Stimulated activated naive CD8-positive, alpha-beta T cell treated with anti-CD3 and anti-CD28 coated beads, Interleukin-15, amount 100 ng/mL, for 72 hours (primary cell): ENCODE results near the gene HNRNPF.

Source experiments
- ATAC-seq: fragments of 150-1000 bp; cut with Tn5 transposase; 2 replicates; pipeline ENCODE4 v1.10.0; 2021; ENCODE audit warnings: mild to moderate bottlenecking, moderate library complexity
- DNase-seq, 2 donors: peaks; one replicate each; pipeline ENCODE4 v3.0.0; 2021 to 2022
- H3K27ac Mint-ChIP-seq, 2 donors: one replicate each; pipeline ENCODE4 v1.8.0; 2022; ENCODE audit warnings: mild to moderate bottlenecking in 2 of 2, mixed read lengths in 2 of 2, moderate library complexity in 2 of 2
- H3K27me3 Mint-ChIP-seq: one replicate; pipeline ENCODE4 v1.8.0; 2022; ENCODE audit warnings: mixed read lengths
- H3K4me1 Mint-ChIP-seq: one replicate; pipeline ENCODE4 v1.8.0; 2022; ENCODE audit warnings: mild to moderate bottlenecking, mixed read lengths
- H3K4me3 Mint-ChIP-seq, 2 donors: one replicate each; pipeline ENCODE4 v1.8.0; 2022; ENCODE audit warnings: mild to moderate bottlenecking in 2 of 2, mixed read lengths in 2 of 2, moderate library complexity in 1 of 2
- H3K9me3 Mint-ChIP-seq, 2 donors: one replicate each; pipeline ENCODE4 v1.8.0; 2022; ENCODE audit warnings: mixed read lengths in 2 of 2

The HNRNPF gene

DNA sequence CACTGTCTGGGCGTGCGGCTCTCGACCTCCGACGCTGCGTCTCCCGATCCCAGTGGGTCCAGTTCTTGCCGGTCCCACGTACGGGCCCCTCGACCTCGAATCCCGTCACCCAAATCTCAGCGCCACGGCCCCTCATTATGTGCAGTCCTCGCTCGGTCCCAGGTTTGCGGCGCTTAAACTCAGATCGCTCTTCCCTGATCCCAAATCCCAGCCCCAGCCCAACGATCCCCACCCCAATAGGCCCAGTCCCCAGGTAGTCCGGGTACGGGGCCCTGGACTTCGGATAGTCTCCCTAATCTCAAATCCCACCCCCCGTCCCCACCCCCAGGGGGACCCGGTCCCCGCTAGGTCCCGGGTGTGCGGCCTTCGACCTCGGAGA lies 666 bp downstream of the HNRNPF start:
- ATAC-seq (peak; percentile 2), DNase-seq (no peak)
- Mint-ChIP-seq H3K27ac (peak overlapping the region; percentile 97 to 100), H3K4me3 (peak overlapping the region; percentile 95 to 99), H3K27me3 (no peaks in the 10 kb centered on the region), H3K4me1 (peaks cover 38% of the 10 kb centered on the region), H3K9me3 (no peaks in the 10 kb centered on the region)

DNA sequence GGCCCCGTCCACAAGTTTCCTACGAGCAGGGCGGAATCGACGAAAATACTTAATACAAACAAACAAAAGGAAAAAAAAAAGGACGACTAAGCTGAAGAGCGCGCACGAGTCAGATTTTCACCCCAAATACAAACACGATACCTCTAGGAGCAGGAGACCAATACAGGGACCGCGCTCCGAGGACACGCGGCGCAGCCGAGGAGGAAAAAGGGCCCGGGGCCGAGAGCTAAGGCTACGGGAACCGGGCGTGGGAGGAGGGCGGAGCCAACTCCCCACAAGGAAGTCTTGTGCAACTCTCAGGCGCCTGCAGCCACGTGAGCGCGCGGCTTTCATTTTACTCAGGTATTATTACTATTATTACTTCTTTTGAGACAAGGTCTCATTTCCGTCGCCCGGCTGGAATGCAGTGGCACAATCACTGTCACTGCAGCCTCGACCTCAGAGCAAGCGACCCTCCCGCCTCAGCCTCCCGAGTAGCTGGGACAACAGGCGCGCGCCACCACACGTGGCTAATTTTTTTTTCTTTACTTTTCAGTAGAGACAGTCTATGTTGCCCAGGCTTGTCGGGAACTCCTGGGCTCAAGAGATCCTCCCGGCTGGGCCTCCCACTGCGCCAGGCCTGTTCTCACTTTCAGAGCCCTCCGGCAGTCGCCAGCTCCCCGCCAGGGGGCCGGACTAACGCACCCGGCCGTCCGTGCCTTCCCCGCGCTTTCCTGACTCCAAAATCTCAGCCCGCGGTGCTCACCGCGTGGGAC lies 1.2 kb downstream of the HNRNPF start:
- peak; percentile 61 for ATAC-seq
- Mint-ChIP-seq H3K27me3 (no peaks in the 10 kb centered on the region), H3K4me3 (peak overlapping the region; percentile 95 to 99), H3K9me3 (no peaks in the 10 kb centered on the region), H3K4me1 (peaks cover 44% of the 10 kb centered on the region), H3K27ac (peak overlapping the region; percentile 97 to 100)
- peak; percentile 81 to 90 for DNase-seq

DNA sequence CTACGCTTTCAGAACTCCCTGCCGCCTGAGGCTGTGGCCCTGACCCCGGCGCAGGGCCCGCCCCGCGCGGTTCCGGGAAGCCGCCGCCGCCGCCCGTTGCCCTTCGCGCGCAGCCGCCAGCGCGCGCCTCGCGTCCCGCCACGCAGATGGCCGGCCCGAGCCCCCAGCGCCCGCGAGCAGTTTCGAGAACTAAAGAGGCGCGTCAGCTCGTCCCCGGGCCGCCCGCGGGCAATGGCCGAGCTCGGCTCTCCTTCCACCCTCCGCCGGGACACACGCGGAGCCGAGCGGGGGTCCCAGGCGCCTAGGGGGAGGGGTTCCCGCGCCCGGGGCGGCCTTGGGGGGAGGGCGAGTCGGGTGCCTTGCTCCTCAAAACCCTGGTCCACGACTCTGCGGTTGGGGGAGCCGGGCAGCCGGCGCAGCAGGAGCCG lies 1.8 kb downstream of the HNRNPF start:
- Mint-ChIP-seq H3K27ac (peak overlapping the region; percentile 97 to 100), H3K4me1 (peaks cover 50% of the 10 kb centered on the region), H3K4me3 (peak overlapping the region; percentile 95 to 99), H3K9me3 (no peaks in the 10 kb centered on the region), H3K27me3 (no peaks in the 10 kb centered on the region)
- ATAC-seq (peak; percentile 8), DNase-seq (peak; percentile 60 to 66)

DNA sequence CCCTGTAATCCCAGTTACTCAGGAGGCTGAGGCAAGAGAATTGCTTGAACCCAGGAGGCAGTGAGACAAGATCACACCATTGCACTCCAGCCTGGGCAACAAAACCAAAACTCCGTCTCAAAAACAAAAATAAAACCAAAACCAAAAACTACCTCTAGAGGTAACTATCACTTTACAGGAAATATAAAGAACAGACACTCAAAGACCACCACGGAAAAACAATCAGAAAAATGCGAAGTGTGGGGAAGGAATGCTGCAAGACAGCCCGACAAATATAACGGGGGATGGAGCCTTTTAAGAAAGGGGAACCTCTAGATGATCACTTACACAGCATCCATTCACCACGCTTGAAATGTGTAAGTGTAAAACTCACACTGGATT lies 4.3 kb downstream of the HNRNPF start:
- Mint-ChIP-seq H3K4me1 (peaks cover 61% of the 10 kb centered on the region), H3K9me3 (no peaks in the 10 kb centered on the region), H3K4me3 (peak overlapping the region; percentile 85 to 86), H3K27ac (peak overlapping the region; percentile 29 to 59), H3K27me3 (no peaks in the 10 kb centered on the region)
- no peak for DNase-seq
- ATAC-seq: no peak

DNA sequence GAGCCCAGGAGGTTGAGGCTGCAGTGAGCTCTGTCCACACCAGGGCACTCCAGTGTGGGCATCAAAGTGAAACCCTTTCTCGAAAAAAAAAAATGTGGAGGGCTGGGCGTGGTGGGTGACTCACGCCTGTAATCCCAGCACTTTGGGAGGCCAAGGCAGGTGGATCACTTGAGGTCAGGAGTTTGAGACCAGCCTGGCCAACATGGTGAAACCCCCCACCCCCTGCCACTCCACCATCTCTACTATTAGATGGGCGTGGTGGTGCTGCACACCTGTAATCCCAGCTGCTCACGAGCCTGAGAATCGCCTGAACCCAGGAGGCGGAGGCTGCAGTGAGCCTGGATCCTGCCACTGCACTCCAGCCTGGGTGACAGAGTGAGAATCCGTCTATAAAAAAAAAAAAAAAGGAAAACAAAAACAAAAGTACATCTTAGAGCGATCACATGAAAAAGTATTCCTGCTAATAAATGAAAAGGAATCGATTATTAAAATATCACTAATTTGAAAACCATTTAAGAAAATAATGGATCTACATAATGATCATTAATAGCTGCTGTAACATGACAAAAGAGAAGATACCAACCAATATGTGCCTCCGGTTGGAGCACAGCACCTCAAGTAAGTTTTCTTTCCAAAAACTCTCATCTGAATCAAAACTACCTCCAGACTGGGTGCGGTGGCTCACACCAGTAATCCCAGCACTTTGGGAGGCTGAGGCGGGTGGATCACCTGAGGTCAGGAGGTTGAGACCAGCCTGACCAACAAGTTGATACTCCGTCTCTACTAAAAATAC lies 4.9 kb downstream of the HNRNPF start:
- no peaks in the 10 kb centered on the region for H3K27me3 Mint-ChIP-seq
- no peak for ATAC-seq
- peak overlapping the region; percentile 85 to 86 for H3K4me3 Mint-ChIP-seq
- peak overlapping the region; percentile 29 to 75 for H3K27ac Mint-ChIP-seq
- DNase-seq: no peak
- no peaks in the 10 kb centered on the region for H3K9me3 Mint-ChIP-seq
- peaks cover 64% of the 10 kb centered on the region for H3K4me1 Mint-ChIP-seq

DNA sequence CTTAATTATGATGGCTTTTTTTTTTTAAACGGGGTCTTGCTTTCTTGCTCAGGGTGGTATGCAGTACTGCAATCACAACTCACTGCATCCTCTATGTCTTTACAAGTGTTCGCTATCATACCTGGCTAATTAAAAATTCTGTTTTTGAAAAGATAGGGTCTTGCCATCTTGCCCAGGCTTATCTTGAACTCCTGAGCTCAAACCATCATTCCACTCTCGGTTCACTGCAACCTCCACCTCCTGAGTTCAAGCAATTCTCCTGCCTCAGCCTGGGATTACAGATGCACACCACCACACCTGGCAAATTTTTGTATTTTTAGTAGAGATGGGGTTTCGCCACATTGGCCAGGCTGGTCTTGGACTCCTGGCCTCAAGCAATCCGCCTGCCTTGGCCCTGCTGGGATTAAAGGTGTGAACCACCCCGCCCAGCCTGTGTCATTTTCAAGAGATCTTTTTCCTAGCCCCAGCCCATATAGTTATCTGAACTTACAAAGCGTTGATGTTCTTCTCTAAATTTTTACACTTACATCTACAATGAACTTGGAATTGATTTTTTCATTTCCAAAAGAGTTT lies 6.0 kb downstream of the HNRNPF start:
- DNase-seq: no peak
- no peaks in the 10 kb centered on the region for H3K27me3 Mint-ChIP-seq
- H3K27ac Mint-ChIP-seq: no peak overlapping the region
- H3K4me1 Mint-ChIP-seq: peaks cover 69% of the 10 kb centered on the region
- ATAC-seq: no peak
- H3K9me3 Mint-ChIP-seq: no peaks in the 10 kb centered on the region
- peak overlapping the region; percentile 85 to 86 for H3K4me3 Mint-ChIP-seq

DNA sequence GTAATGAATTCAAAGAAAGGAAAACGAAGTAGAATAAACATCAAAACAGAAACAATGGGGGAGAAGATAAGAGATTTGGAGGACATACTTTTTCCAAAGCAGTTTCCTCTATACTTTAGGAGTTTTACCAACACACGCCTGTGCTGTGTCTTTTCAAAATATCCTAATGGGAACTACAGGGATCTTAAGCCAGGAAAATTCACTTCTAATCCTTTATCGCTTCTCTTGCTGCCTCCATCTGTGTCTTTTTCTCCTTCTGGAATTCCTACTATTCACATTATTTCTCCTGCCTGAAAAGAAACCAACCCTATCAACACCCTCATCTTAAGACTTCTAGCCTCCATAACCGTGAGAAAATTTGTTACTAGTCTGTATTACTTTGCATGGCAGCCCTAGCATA lies 6.8 kb downstream of the HNRNPF start:
- peak overlapping the region; percentile 85 to 86 for H3K4me3 Mint-ChIP-seq
- H3K27ac Mint-ChIP-seq: peak overlapping the region in 1 of 2 donors; percentile 0
- H3K27me3 Mint-ChIP-seq: no peaks in the 10 kb centered on the region
- no peak for ATAC-seq
- H3K9me3 Mint-ChIP-seq: no peaks in the 10 kb centered on the region
- no peak for DNase-seq
- peaks cover 71% of the 10 kb centered on the region for H3K4me1 Mint-ChIP-seq

DNA sequence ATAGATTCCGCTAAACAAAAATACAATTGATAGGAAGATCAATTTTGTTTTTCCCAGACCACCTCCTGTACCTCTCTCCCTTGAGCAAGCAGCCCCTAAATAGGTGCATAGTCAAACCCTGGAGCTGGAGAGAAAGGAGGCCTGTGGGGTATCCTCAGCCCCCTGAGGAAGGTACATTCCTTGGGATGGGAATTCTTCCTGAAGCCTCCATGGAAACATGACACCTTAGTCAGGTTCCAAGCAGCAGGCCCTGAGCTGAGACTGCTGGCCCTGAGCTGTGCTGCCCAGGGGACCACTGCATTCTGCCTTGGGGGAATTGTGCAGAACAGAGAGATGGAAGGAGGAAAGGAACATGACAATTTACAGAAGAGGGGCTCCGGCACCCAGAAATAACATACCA lies 7.4 kb downstream of the HNRNPF start:
- ATAC-seq (no peak), DNase-seq (no peak)
- peaks cover 71% of the 10 kb centered on the region for H3K4me1 Mint-ChIP-seq
- H3K27me3 Mint-ChIP-seq: no peaks in the 10 kb centered on the region
- peak overlapping the region; percentile 67 to 85 for H3K4me3 Mint-ChIP-seq
- no peaks in the 10 kb centered on the region for H3K9me3 Mint-ChIP-seq
- H3K27ac Mint-ChIP-seq: peak overlapping the region; percentile 2 to 54

DNA sequence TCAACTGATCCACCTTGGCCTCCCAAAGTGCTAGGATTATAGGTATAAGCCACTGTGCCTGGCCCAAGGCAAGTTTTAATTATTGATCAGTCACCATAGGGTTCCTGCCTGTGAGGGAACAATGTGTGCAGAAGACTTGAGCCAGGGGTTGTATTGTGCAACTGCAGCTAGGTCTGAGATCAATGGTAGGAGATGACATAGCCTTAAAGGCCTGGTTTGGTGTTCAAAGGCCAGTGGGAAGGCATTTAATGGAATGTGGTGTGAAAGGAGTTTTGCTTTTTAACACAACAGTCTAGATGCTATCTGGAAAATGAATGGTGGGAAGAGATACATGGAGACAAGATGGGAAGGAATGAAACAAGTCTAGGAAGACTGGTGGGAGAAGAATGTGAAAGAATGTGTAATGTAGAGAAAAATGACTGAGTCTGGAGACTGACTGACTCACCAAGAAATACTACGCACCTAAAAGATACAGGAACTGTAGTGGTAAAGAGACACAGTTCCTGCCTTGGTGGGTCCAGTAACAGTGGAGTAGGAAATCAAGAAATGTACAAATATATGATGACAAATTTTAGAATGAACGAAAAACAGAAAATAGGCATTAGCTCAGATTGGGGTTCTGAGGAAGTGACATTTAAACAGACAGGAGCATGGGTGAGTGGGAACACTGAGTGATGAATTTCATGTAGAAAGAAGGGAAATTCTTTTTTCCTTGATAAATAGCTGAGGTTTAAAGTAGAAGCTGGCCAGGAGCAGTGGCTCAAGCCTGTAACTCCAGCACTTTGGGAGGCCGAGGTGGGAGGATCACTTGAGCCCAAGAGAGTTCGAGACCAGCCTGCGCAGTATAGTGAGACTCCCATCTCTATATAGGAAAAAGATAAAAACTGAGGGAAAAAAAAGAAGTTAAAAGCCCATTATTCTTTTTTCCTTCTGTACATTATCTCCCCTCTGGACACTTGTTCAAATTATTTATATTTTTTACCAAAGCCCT lies 9.4 kb downstream of the HNRNPF start:
- peak; percentile 51 for ATAC-seq
- Mint-ChIP-seq H3K4me1 (peaks cover 86% of the 10 kb centered on the region), H3K9me3 (no peaks in the 10 kb centered on the region), H3K4me3 (peak overlapping the region; percentile 89 to 94), H3K27ac (peak overlapping the region in 1 of 2 donors; percentile 88), H3K27me3 (no peaks in the 10 kb centered on the region)
- no peak for DNase-seq

DNA sequence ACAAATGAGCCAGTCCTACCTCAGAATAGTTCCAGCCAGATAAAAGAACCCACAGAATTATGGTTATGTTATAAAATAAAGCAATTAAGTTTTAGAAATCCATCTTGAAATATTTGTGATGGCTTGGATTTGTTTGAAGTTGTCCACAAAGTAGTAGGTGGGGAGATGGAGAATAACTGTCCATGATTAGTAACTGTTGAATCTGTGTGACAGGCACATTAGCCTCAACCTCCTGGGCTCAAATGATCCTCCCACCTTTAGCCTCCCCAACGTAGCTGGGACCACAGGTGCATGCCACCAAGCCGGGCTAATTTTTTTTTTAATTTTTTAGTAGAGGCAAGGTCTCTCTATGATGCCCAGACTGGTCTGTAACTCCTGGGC lies 10.1 kb downstream of the HNRNPF start:
- Mint-ChIP-seq H3K4me3 (peak overlapping the region; percentile 89 to 94), H3K4me1 (peaks cover 84% of the 10 kb centered on the region), H3K27ac (peak overlapping the region in 1 of 2 donors; percentile 90), H3K27me3 (no peaks in the 10 kb centered on the region), H3K9me3 (no peaks in the 10 kb centered on the region)
- ATAC-seq (no peak), DNase-seq (no peak)

DNA sequence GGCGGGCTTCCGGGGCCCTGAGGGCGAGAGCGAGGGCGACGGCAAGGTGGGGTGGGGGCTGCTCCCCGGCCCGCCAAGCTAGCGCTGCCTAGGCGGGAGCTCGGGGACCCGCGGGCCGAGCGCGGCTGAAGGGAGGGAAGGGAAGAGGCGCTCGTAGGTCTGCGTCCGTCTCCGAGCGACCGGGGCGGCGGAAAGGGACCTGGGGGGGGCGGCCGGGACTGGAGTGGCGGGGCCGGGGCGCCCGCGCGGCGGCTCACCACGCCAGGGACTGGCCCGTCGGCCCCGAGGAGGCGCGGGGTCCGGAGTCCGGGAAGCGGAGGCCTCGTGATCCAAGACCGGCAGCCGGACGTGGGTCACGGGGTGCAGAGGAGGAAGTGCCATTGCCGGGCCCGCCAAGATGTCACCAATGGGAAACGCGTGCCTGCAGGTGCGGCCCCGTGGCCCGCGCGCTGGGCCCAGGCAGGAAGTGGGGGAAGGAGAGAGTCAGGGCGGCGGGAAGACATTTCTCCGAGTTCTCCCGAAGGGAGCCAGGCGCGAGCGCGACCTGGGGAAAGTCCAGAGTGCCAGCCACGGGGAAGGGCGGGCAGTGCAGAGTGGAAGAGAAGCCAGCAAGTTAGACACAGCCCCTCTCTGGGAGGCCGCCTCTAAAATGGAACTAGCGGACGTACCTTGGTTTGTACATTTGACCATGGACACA lies 11.9 kb downstream of the HNRNPF start:
- peak; percentile 85 to 90 for DNase-seq
- H3K27me3 Mint-ChIP-seq: no peaks in the 10 kb centered on the region
- peak overlapping the region; percentile 89 to 94 for H3K4me3 Mint-ChIP-seq
- no peaks in the 10 kb centered on the region for H3K9me3 Mint-ChIP-seq
- peak; percentile 83 for ATAC-seq
- H3K4me1 Mint-ChIP-seq: peaks cover 82% of the 10 kb centered on the region
- H3K27ac Mint-ChIP-seq: peak overlapping the region; percentile 90 to 96

DNA sequence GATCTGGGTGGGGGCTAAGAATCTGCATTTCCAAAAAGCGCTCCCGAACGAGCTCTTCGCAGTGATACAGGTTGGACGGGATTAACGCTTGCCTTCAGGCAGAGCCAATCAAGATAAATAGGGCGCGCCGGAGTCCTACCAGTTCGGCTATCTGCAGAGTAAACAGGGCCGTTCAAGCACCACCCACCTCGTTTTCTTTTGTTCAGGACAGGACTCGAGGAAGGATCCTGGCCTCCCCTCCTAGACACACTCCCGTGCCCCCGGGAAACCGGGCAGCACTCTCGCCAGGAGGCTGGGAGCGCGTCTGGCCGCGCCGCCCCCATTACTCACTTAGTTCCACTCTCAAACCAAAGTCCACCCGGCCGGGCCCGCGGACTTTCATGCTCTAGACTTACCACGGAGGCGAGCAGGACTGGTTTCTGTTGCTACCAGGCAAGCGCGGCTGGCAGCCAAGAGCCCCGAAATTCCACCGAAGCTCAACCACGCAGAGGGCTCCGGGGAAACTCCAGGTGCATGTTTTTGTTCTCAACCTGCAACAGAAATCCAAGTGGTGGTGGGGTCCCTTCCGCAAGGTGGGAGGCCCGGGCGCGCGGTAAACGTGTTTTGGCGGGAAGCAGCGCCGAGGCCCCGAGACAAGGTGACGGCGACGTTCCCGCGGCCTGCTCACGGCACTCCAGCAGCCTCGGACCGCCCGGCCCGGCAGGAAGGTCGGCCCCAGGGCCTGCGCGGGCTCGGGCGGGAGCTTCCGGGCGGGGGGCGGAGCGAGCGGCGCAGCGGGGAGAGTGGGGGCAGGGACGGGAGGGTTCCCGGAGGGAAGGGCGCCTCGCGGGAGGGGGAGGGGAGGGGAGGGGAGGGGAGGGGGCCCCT lies 12.7 kb downstream of the HNRNPF start:
- H3K27ac Mint-ChIP-seq: peak overlapping the region; percentile 98 to 99
- DNase-seq (peak; percentile 69 to 78), ATAC-seq (peak; percentile 74)
- peak overlapping the region; percentile 94 to 97 for H3K4me3 Mint-ChIP-seq
- no peaks in the 10 kb centered on the region for H3K9me3 Mint-ChIP-seq
- no peaks in the 10 kb centered on the region for H3K27me3 Mint-ChIP-seq
- H3K4me1 Mint-ChIP-seq: peaks cover 82% of the 10 kb centered on the region

DNA sequence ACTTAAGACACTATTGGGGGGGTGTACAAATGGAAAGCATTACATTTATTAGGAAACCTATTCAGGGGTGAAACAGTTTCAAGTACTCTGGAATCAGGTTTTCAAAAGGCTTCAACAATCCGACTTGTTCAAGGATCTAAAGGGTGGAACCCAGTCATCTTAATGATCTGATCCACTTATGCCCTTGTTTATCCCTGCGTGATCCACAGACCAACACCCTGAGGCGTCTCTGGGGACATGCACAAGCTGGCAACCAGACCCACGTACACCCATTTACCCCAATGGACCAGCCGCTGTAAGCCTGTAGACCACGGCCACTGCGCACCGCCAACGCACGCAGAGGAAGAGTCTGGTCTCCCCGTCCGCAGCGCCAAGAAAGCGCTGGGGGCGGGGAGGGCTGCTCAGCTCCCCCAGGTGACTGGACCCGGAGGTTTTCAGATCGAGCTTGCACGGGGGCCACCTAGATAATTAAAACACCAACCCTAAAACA lies 13.4 kb downstream of the HNRNPF start:
- Mint-ChIP-seq H3K27me3 (no peaks in the 10 kb centered on the region), H3K4me1 (peaks cover 80% of the 10 kb centered on the region), H3K27ac (peak overlapping the region; percentile 98 to 99), H3K4me3 (peak overlapping the region; percentile 94 to 97), H3K9me3 (no peaks in the 10 kb centered on the region)
- DNase-seq: no peak
- ATAC-seq: no peak
